ENCODE measurements around the gene USP2.

Gene USP2

DNA sequence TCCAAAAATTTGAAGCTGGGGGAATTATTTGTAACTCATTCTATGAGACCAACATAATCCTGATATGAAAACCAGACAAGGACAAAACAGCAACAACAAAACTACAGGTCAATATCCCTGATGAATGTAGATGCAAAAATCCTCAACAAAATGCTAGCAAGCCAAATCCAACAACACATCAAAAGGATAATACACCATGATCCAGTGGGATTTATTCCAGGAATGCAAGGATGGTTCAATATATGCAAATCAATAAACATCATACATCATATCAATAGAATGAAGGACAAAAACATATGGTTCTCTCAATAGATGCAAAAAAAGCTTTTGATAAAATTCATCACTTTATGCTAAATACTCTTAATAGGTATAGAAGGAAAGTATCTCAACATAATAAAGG lies 19.4 kb upstream of the USP2 start:
- no peak overlapping the region for H3K14ac ChIP-seq (ENCODE audit: low read length in 2 of 2)
- H3K9ac ChIP-seq (ENCODE audit: low read length), result no peak overlapping the region
- no peak overlapping the region for H2BK5ac ChIP-seq (ENCODE audit: low read depth, low read length, poor library complexity, severe bottlenecking)
- no peak overlapping the region for H3K4me2 ChIP-seq (ENCODE audit: low read length, poor library complexity, severe bottlenecking)
- H2AK5ac ChIP-seq (ENCODE audit: low read length, severe bottlenecking), result no peak overlapping the region
- no peak overlapping the region for H3K23ac ChIP-seq (ENCODE audit: low read length in 2 of 2)
- no peak overlapping the region for H2BK12ac ChIP-seq (ENCODE audit: low read length in 2 of 2)
- H3K36me3 ChIP-seq (ENCODE audit: control insufficient read depth in 1 of 2, insufficient read depth in 2 of 2, low read depth in 1 of 2, low read length in 2 of 2), result no peaks in the 10 kb centered on the region
- H3K79me1 ChIP-seq (replicated peaks; ENCODE audit: low read length, poor library complexity, severe bottlenecking), result no peaks in the 10 kb centered on the region
- no peak overlapping the region for H2BK15ac ChIP-seq (ENCODE audit: low read depth, poor library complexity, severe bottlenecking)
- no peak overlapping the region for H4K91ac ChIP-seq (ENCODE audit: low read length)
- no peak overlapping the region for H3K4me3 ChIP-seq (ENCODE audit: insufficient read depth in 1 of 2, low read depth in 1 of 2, low read length in 2 of 2)
- peaks cover 50% of the 10 kb centered on the region for H3K9me3 ChIP-seq (ENCODE audit: control insufficient read depth, low read length)
- DNase-seq, result no peak
- peaks cover 7% of the 10 kb centered on the region in 2 experiments for H3K27me3 ChIP-seq (ENCODE audit: control insufficient read depth in 1 of 2, insufficient read depth in 1 of 2, low read length in 2 of 2)
- no peaks in the 10 kb centered on the region for H3K4me1 ChIP-seq (ENCODE audit: control insufficient read depth, insufficient read depth, low read depth, low read length)
- H2AFZ ChIP-seq (ENCODE audit: low read depth, low read length), result no peak overlapping the region
- H3K27ac ChIP-seq (ENCODE audit: low read length, poor library complexity, severe bottlenecking), result no peak overlapping the region
- no peak overlapping the region for H3K4ac ChIP-seq (ENCODE audit: low read depth in 1 of 2, low read length in 2 of 2)
- no peak overlapping the region for H2BK120ac ChIP-seq (ENCODE audit: low read depth, low read length)
- no peak overlapping the region for H4K8ac ChIP-seq (ENCODE audit: low read length)
- H3K18ac ChIP-seq (ENCODE audit: low read depth in 1 of 2, low read length in 2 of 2), result no peak overlapping the region

GRCh38 chr11:119397740-119398139 lies 16.2 kb upstream of the USP2 start:
- H3K9ac ChIP-seq (ENCODE audit: low read length), result no peak overlapping the region
- H3K79me1 ChIP-seq (replicated peaks; ENCODE audit: low read length, poor library complexity, severe bottlenecking), result no peaks in the 10 kb centered on the region
- no peak overlapping the region for H3K18ac ChIP-seq (ENCODE audit: low read depth in 1 of 2, low read length in 2 of 2)
- H2AK5ac ChIP-seq (ENCODE audit: low read length, severe bottlenecking), result no peak overlapping the region
- no peak overlapping the region for H4K91ac ChIP-seq (ENCODE audit: low read length)
- H2BK12ac ChIP-seq (ENCODE audit: low read length in 2 of 2), result no peak overlapping the region
- H3K4me3 ChIP-seq (ENCODE audit: insufficient read depth in 1 of 2, low read depth in 1 of 2, low read length in 2 of 2), result no peak overlapping the region
- H3K27ac ChIP-seq (ENCODE audit: low read length, poor library complexity, severe bottlenecking), result no peak overlapping the region
- no peak overlapping the region for H2BK15ac ChIP-seq (ENCODE audit: low read depth, poor library complexity, severe bottlenecking)
- no peaks in the 10 kb centered on the region for H3K4me1 ChIP-seq (ENCODE audit: control insufficient read depth, insufficient read depth, low read depth, low read length)
- H3K27me3 ChIP-seq (ENCODE audit: control insufficient read depth in 1 of 2, insufficient read depth in 1 of 2, low read length in 2 of 2), result peaks cover 0 to 10% of the 10 kb centered on the region in 2 experiments
- no peak overlapping the region for H2AFZ ChIP-seq (ENCODE audit: low read depth, low read length)
- H3K36me3 ChIP-seq (ENCODE audit: control insufficient read depth in 1 of 2, insufficient read depth in 2 of 2, low read depth in 1 of 2, low read length in 2 of 2), result no peaks in the 10 kb centered on the region
- no peak overlapping the region for H3K4me2 ChIP-seq (ENCODE audit: low read length, poor library complexity, severe bottlenecking)
- H3K23ac ChIP-seq (ENCODE audit: low read length in 2 of 2), result no peak overlapping the region
- no peak overlapping the region for H3K4ac ChIP-seq (ENCODE audit: low read depth in 1 of 2, low read length in 2 of 2)
- DNase-seq, result no peak
- no peak overlapping the region for H2BK120ac ChIP-seq (ENCODE audit: low read depth, low read length)
- peaks cover 49% of the 10 kb centered on the region for H3K9me3 ChIP-seq (ENCODE audit: control insufficient read depth, low read length)
- no peak overlapping the region for H4K8ac ChIP-seq (ENCODE audit: low read length)
- H3K14ac ChIP-seq (ENCODE audit: low read length in 2 of 2), result no peak overlapping the region
- no peak overlapping the region for H2BK5ac ChIP-seq (ENCODE audit: low read depth, low read length, poor library complexity, severe bottlenecking)

- Histone ChIP-seq H2BK12ac (ENCODE audit: low read length in 2 of 2) (no peak overlapping the region), H2BK15ac (ENCODE audit: low read depth, poor library complexity, severe bottlenecking) (no peak overlapping the region), H3K27me3 (ENCODE audit: control insufficient read depth in 1 of 2, insufficient read depth in 1 of 2, low read length in 2 of 2) (peaks cover 0 to 10% of the 10 kb centered on the region in 2 experiments), H2BK5ac (ENCODE audit: low read depth, low read length, poor library complexity, severe bottlenecking) (no peak overlapping the region), H3K79me1 (replicated peaks; ENCODE audit: low read length, poor library complexity, severe bottlenecking) (no peaks in the 10 kb centered on the region), H2AFZ (ENCODE audit: low read depth, low read length) (no peak overlapping the region), H4K8ac (ENCODE audit: low read length) (no peak overlapping the region), H3K23ac (ENCODE audit: low read length in 2 of 2) (no peak overlapping the region), H3K4me3 (ENCODE audit: insufficient read depth in 1 of 2, low read depth in 1 of 2, low read length in 2 of 2) (no peak overlapping the region), H3K14ac (ENCODE audit: low read length in 2 of 2) (no peak overlapping the region), H2AK5ac (ENCODE audit: low read length, severe bottlenecking) (no peak overlapping the region), H3K9me3 (ENCODE audit: control insufficient read depth, low read length) (peaks cover 43% of the 10 kb centered on the region), H3K4me2 (ENCODE audit: low read length, poor library complexity, severe bottlenecking) (no peak overlapping the region), H3K4me1 (ENCODE audit: control insufficient read depth, insufficient read depth, low read depth, low read length) (no peaks in the 10 kb centered on the region), H4K91ac (ENCODE audit: low read length) (no peak overlapping the region), H3K27ac (ENCODE audit: low read length, poor library complexity, severe bottlenecking) (no peak overlapping the region), H2BK120ac (ENCODE audit: low read depth, low read length) (no peak overlapping the region), H3K9ac (ENCODE audit: low read length) (no peak overlapping the region), H3K36me3 (ENCODE audit: control insufficient read depth in 1 of 2, insufficient read depth in 2 of 2, low read depth in 1 of 2, low read length in 2 of 2) (no peaks in the 10 kb centered on the region), H3K18ac (ENCODE audit: low read depth in 1 of 2, low read length in 2 of 2) (no peak overlapping the region), H3K4ac (ENCODE audit: low read depth in 1 of 2, low read length in 2 of 2) (no peak overlapping the region)
- 96% methylated on average over 1 of the region's 1 CpG for WGBS
- DNase-seq, result no peak
Observed at GRCh38 chr11:119396835-119397234, 15.3 kb upstream of the USP2 start.

GRCh38 chr11:119391275-119391674 lies 9.8 kb upstream of the USP2 start:
- Histone ChIP-seq H3K4me3 (ENCODE audit: insufficient read depth in 1 of 2, low read depth in 1 of 2, low read length in 2 of 2) (no peak overlapping the region), H3K14ac (ENCODE audit: low read length in 2 of 2) (no peak overlapping the region), H3K23ac (ENCODE audit: low read length in 2 of 2) (no peak overlapping the region), H2BK120ac (ENCODE audit: low read depth, low read length) (no peak overlapping the region), H2AFZ (ENCODE audit: low read depth, low read length) (no peak overlapping the region), H3K4me1 (ENCODE audit: control insufficient read depth, insufficient read depth, low read depth, low read length) (no peaks in the 10 kb centered on the region), H3K79me1 (replicated peaks; ENCODE audit: low read length, poor library complexity, severe bottlenecking) (no peaks in the 10 kb centered on the region), H2BK12ac (ENCODE audit: low read length in 2 of 2) (no peak overlapping the region), H4K91ac (ENCODE audit: low read length) (no peak overlapping the region), H3K18ac (ENCODE audit: low read depth in 1 of 2, low read length in 2 of 2) (no peak overlapping the region), H2AK5ac (ENCODE audit: low read length, severe bottlenecking) (no peak overlapping the region), H2BK15ac (ENCODE audit: low read depth, poor library complexity, severe bottlenecking) (no peak overlapping the region), H4K8ac (ENCODE audit: low read length) (no peak overlapping the region), H3K9me3 (ENCODE audit: control insufficient read depth, low read length) (no peaks in the 10 kb centered on the region), H3K27me3 (ENCODE audit: control insufficient read depth in 1 of 2, insufficient read depth in 1 of 2, low read length in 2 of 2) (peaks cover 0 to 29% of the 10 kb centered on the region in 2 experiments), H3K4ac (ENCODE audit: low read depth in 1 of 2, low read length in 2 of 2) (no peak overlapping the region), H3K36me3 (ENCODE audit: control insufficient read depth in 1 of 2, insufficient read depth in 2 of 2, low read depth in 1 of 2, low read length in 2 of 2) (no peaks in the 10 kb centered on the region), H2BK5ac (ENCODE audit: low read depth, low read length, poor library complexity, severe bottlenecking) (no peak overlapping the region), H3K4me2 (ENCODE audit: low read length, poor library complexity, severe bottlenecking) (no peak overlapping the region), H3K27ac (ENCODE audit: low read length, poor library complexity, severe bottlenecking) (no peak overlapping the region), H3K9ac (ENCODE audit: low read length) (no peak overlapping the region)
- DNase-seq, result no peak
- WGBS, result 89% methylated on average over 7 of the region's 7 CpGs
